H1 (cell line): ENCODE data around the gene AHR. TPM values are rescaled to one million over a fixed set of nuclear protein-coding genes. Genes with fewer than 3 reads are reported as not detected.

Source experiments
- CTCF ChIA-PET: fragments of 300-600 bp; sonication (Branson Sonifier 250); formaldehyde crosslinking; loops from one replicate; lab custom pipeline; 2021; ENCODE audit not compliant: partially characterized antibody; lab: Charles Lee
- POLR2A ChIA-PET: fragments of 300-600 bp; sonication (Branson Sonifier 250); formaldehyde crosslinking; loops from one replicate; lab custom pipeline; 2021; ENCODE audit warnings: inconsistent platforms; ENCODE audit not compliant: partially characterized antibody; lab: Charles Lee
- DNase-seq, 2 experiments: peaks; one replicate each; pipeline versions ENCODE4 v3.0.0 to v3.0.0-alpha.2; 2010 to 2022; ENCODE audit warnings: low spot score in 2 of 2, low read depth in 1 of 2, mixed read lengths in 1 of 2
- FAIRE-seq: peaks from 2 replicates; lab custom pipeline; 2011; peaks lifted over from hg19 to GRCh38; lab: Jason Lieb, UNC
- H2AFZ ChIP-seq: 2 replicates; pipeline ENCODE4 v1.8.1; 2012; ENCODE audit warnings: low read length, inconsistent platforms
- H2AK5ac ChIP-seq: 2 replicates; pipeline ENCODE4 v1.6.1; 2013; ENCODE audit warnings: low read depth, low read length
- H2BK120ac ChIP-seq: replicated peaks from 2 replicates; pipeline ENCODE3; 2013; ENCODE audit warnings: low read depth, low read length, inconsistent platforms
- H2BK12ac ChIP-seq: 2 replicates; pipeline ENCODE4 v1.6.1; 2013; ENCODE audit warnings: low read depth, low read length
- H2BK15ac ChIP-seq: 2 replicates; pipeline ENCODE4 v1.6.1; 2013; ENCODE audit warnings: low read length
- H2BK20ac ChIP-seq: 2 replicates; pipeline ENCODE4 v1.6.1; 2013; ENCODE audit warnings: low read length
- H2BK5ac ChIP-seq: 2 replicates; pipeline ENCODE4 v1.6.1; 2013; ENCODE audit warnings: low read depth, low read length
- H3K14ac ChIP-seq: 2 replicates; pipeline ENCODE4 v1.6.1; 2013; ENCODE audit warnings: inconsistent platforms; ENCODE audit not compliant: insufficient read length
- H3K18ac ChIP-seq: 2 replicates; pipeline ENCODE4 v1.6.1; 2013; ENCODE audit warnings: low read length; ENCODE audit errors: extremely low read depth
- H3K23ac ChIP-seq: 2 replicates; pipeline ENCODE4 v1.6.1; 2013; ENCODE audit warnings: inconsistent platforms; ENCODE audit not compliant: insufficient read length
- H3K23me2 ChIP-seq: 2 replicates; pipeline ENCODE4 v1.6.1; 2013; ENCODE audit warnings: low read depth, low read length
- H3K27ac ChIP-seq: 2 replicates; pipeline ENCODE4 v1.6.1; 2011; ENCODE audit warnings: low read depth, low read length, inconsistent platforms
- H3K27me3 ChIP-seq, 4 experiments: replicated peaks in 1 of 4; 1 replicate in 1 of 4; 2 replicates in 3 of 4; pipeline versions ENCODE4 v1.6.1 to v1.8.1; 2011 to 2013; ENCODE audit warnings: low read length in 3 of 4, mild to moderate bottlenecking in 3 of 4, inconsistent platforms in 2 of 4, mixed read lengths in 2 of 4, moderate library complexity in 1 of 4; ENCODE audit not compliant: control insufficient read depth in 3 of 4, insufficient read depth in 3 of 4; ENCODE audit errors: extremely low read depth in 1 of 4
- H3K36me3 ChIP-seq, 4 experiments: 2 replicates each; pipeline versions ENCODE4 v1.6.1 to v1.8.1; 2011 to 2013; ENCODE audit warnings: mild to moderate bottlenecking in 4 of 4, low read length in 3 of 4, moderate library complexity in 2 of 4, control low read depth in 1 of 4, inconsistent platforms in 1 of 4; ENCODE audit not compliant: insufficient read depth in 4 of 4, control insufficient read depth in 2 of 4
- H3K4ac ChIP-seq: replicated peaks from 2 replicates; pipeline ENCODE3; 2013; ENCODE audit warnings: low read length, low read depth, mixed read lengths, inconsistent platforms; ENCODE audit not compliant: insufficient read length
- H3K4me1 ChIP-seq, 4 experiments: replicated peaks in 1 of 4; 1 replicate in 1 of 4; 2 replicates in 3 of 4; pipeline versions ENCODE4 v1.6.1 to v1.8.1; 2011 to 2013; ENCODE audit warnings: low read length in 3 of 4, inconsistent platforms in 2 of 4, mixed read lengths in 1 of 4; ENCODE audit not compliant: insufficient read depth in 4 of 4, control insufficient read depth in 3 of 4
- H3K4me2 ChIP-seq, 2 experiments: 2 replicates each; pipeline versions ENCODE4 v1.6.1 to v1.8.1; 2011 to 2013; ENCODE audit warnings: low read depth in 2 of 2, low read length in 2 of 2, control low read depth in 1 of 2, inconsistent platforms in 1 of 2, mild to moderate bottlenecking in 1 of 2; ENCODE audit not compliant: insufficient read depth in 1 of 2
- H3K4me3 ChIP-seq, 4 experiments: fragments of 200-600, 300-600 bp in 1 of 4; sonication (generic), shearing (Covaris generic), sonication (Bioruptor Twin) in 1 of 4; 2 replicates each; pipeline versions ENCODE4 v1.5.1 to v1.8.1; 2011 to 2016; ENCODE audit warnings: low read length in 4 of 4, low read depth in 3 of 4, control low read depth in 2 of 4, inconsistent platforms in 2 of 4, mild to moderate bottlenecking in 2 of 4, mixed read lengths in 1 of 4, moderate library complexity in 1 of 4; ENCODE audit not compliant: insufficient read depth in 2 of 4; ENCODE audit errors: extremely low read depth in 1 of 4
- H3K56ac ChIP-seq: replicated peaks from 2 replicates; pipeline ENCODE3; 2013; ENCODE audit warnings: low read depth, mild to moderate bottlenecking, mixed read lengths, low read length, inconsistent platforms; ENCODE audit not compliant: insufficient read length
- H3K79me1 ChIP-seq: 2 replicates; pipeline ENCODE4 v1.6.1; 2013; ENCODE audit warnings: low read depth, low read length, control low read depth
- H3K79me2 ChIP-seq, 2 experiments: 2 replicates each; pipeline versions ENCODE4 v1.6.1 to v1.8.1; 2012 to 2013; ENCODE audit warnings: low read length in 2 of 2, mild to moderate bottlenecking in 2 of 2, inconsistent platforms in 1 of 2; ENCODE audit not compliant: insufficient read depth in 2 of 2, control insufficient read depth in 1 of 2
- H3K9ac ChIP-seq, 4 experiments: replicated peaks in 1 of 4; 1 replicate in 1 of 4; 2 replicates in 3 of 4; pipeline versions ENCODE4 v1.6.1 to v1.8.1; 2011 to 2013; ENCODE audit warnings: low read depth in 3 of 4, low read length in 3 of 4, control low read depth in 2 of 4, mild to moderate bottlenecking in 2 of 4, moderate library complexity in 2 of 4, inconsistent platforms in 1 of 4; ENCODE audit errors: extremely low read depth in 1 of 4
- H3K9me3 ChIP-seq, 2 experiments: 2 replicates each; pipeline versions ENCODE4 v1.6.1 to v1.8.1; 2012 to 2013; ENCODE audit warnings: mild to moderate bottlenecking in 2 of 2, moderate library complexity in 2 of 2, control low read depth in 1 of 2, inconsistent platforms in 1 of 2, low read depth in 1 of 2, low read length in 1 of 2, mixed read lengths in 1 of 2; ENCODE audit not compliant: insufficient read depth in 2 of 2
- H4K20me1 ChIP-seq, 2 experiments: replicated peaks in 1 of 2; 2 replicates each; pipeline versions ENCODE3 to v1.8.1; 2011 to 2013; ENCODE audit warnings: inconsistent platforms in 2 of 2, low read length in 2 of 2, mild to moderate bottlenecking in 1 of 2; ENCODE audit not compliant: insufficient read depth in 2 of 2, control insufficient read depth in 1 of 2
- H4K5ac ChIP-seq: 2 replicates; pipeline ENCODE4 v1.6.1; 2013; ENCODE audit warnings: low read length, low read depth, mixed read lengths, inconsistent platforms; ENCODE audit not compliant: insufficient read length
- H4K8ac ChIP-seq: 2 replicates; pipeline ENCODE4 v1.8.0; 2013; ENCODE audit warnings: mild to moderate bottlenecking, moderate library complexity, low read length, inconsistent platforms; ENCODE audit not compliant: insufficient read depth; ENCODE audit errors: extremely low read depth
- H4K91ac ChIP-seq: replicated peaks from 2 replicates; pipeline ENCODE3; 2013; ENCODE audit warnings: low read length, mixed read lengths, inconsistent platforms; ENCODE audit not compliant: insufficient read length
- CHD1 ChIP-seq: IDR thresholded peaks from 2 replicates; pipeline ENCODE4 v1.6.1; 2012; ENCODE audit warnings: low read depth, low read length, improper control_type of control experiment
- GABPA ChIP-seq: IDR thresholded peaks from 2 replicates; pipeline ENCODE4 v1.6.1; 2011; ENCODE audit warnings: mild to moderate bottlenecking, low read length, moderate library complexity, borderline replicate concordance; ENCODE audit not compliant: insufficient read depth
- SP4 ChIP-seq: IDR thresholded peaks from 2 replicates; pipeline ENCODE4 v1.6.1; 2012; ENCODE audit warnings: low read length, inconsistent platforms
- SUZ12 ChIP-seq: fragments of 200-600 bp; sonication (generic); IDR thresholded peaks from 2 replicates; pipeline ENCODE4 v1.6.1; 2012; ENCODE audit warnings: mild to moderate bottlenecking, inconsistent platforms, low read length, moderate library complexity, mixed read lengths
- TAF7 ChIP-seq: optimal IDR thresholded peaks from 2 replicates; pipeline ENCODE3; 2011; ENCODE audit warnings: low read depth, mild to moderate bottlenecking, inconsistent platforms, low read length, moderate library complexity, borderline replicate concordance
- WGBS, 2 experiments: shearing (Covaris generic) in 1 of 2; methylation state at CpG; one replicate each; pipeline versions ENCODE4 v1.1.6 to v1.1.7; 2013 to 2015; ENCODE audit warnings: low lambda C conversion rate in 2 of 2, mixed read lengths in 2 of 2, inconsistent platforms in 1 of 2, low coverage in 1 of 2, missing lambda C conversion rate in 1 of 2; ENCODE audit not compliant: insufficient replicate concordance in 2 of 2, insufficient coverage in 1 of 2, insufficient read length in 1 of 2; ENCODE audit errors: extremely low coverage in 1 of 2, missing lambda C conversion rate in 1 of 2; 5-methylcytosine and 5-hydroxymethylcytosine counted together
- polyA plus RNA-seq, 7 experiments: library from polyadenylated mRNA; depleted of rRNA in 3 of 7; stranded (reverse) in 5 of 7; unstranded in 2 of 7; fragments of >200 nt in 5 of 7; fragments of 200-250 nt in 2 of 7; gene quantifications; 1 replicate in 5 of 7; 2 replicates in 1 of 7; 4 replicates in 1 of 7; pipeline versions ENCODE4 v1.2.1 to v1.2.3, GENCODE V29; 2011 to 2013; ENCODE audit warnings: missing spikeins in 2 of 7, mixed read lengths in 2 of 7
- total RNA-seq: library from RNA; stranded (reverse); fragmentation: NEBNext Ultra II Directional; extraction: Animal tissue kit (Norgen Biotek cat#: 25700); gene quantifications from 2 replicates; pipeline ENCODE4 v1.2.1, GENCODE V29; 2021
- TF ChIP-seq, protein P1 (sequence below): IDR thresholded peaks from 2 replicates; pipeline ENCODE4 v1.6.1; 2011; ENCODE audit warnings: low read depth, mild to moderate bottlenecking, low read length; ENCODE audit not compliant: insufficient read depth

AHR gene
- total and polyA plus RNA-seq, 2 of the 8 experiments (the other 6 are each of a cell fraction or from before 2014, with no cell fraction given), result 1.4 to 9.7 TPM

DNA sequence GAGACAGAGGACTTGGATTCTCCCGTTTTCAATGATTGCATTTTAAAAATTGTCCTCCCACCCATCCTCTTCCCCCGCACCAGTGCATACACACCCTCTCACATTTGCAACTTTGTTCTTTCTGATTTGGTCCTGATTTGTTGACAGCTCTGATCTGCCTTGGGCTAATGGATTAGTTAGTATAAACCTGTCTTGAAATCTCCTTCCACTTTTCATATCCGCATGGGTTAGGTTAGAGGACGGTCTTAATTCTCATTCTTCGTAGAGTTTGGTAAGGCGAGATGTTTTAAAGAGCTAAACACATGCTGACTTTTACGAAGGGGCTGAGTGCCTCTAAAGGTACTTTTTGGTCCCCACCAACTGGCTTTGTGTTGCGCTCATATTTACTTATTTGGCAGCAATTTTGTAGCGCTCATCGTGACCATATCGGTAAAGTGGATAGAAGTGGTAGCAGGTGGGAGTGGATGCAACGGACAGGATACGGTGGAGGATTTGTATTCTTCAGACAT is 1.1 kb downstream of the AHR start:
- FAIRE-seq (peak; percentile 65), DNase-seq (no peak)
- H3K27ac ChIP-seq, result no peak overlapping the region
- no peak overlapping the region for H4K91ac ChIP-seq
- H3K4me2 ChIP-seq, result peak overlapping the region; percentile 92 to 97
- H2BK5ac ChIP-seq, result no peak overlapping the region
- H3K4me3 ChIP-seq, result peak overlapping the region; percentile 57 to 95 (median 68)
- no peak overlapping the region for H2BK120ac ChIP-seq
- H2BK12ac ChIP-seq, result no peak overlapping the region
- no peaks in the 10 kb centered on the region; a peak in 1 of 7 replicates for H3K27me3 ChIP-seq
- no peak overlapping the region for H3K56ac ChIP-seq
- no peak overlapping the region; the same call in 1 of the 2 replicates for H2AFZ ChIP-seq
- peaks cover 5% of the 10 kb centered on the region; the same call in 1 of the 2 replicates for H3K23me2 ChIP-seq
- no peak overlapping the region for H2BK15ac ChIP-seq
- WGBS, 2 experiments, result 1% methylated on average over 13 of the region's 13 CpGs; no CpG with 5 or more reads in 1 of the 2 experiments
- 0 out of 4 replicates have a peak, but pooled peaks cover 0 to 2% of the 10 kb centered on the region in 2 experiments for H3K9me3 ChIP-seq
- H3K23ac ChIP-seq, result no peak overlapping the region
- no peak overlapping the region for H3K14ac ChIP-seq
- POLR2A ChIA-PET, result interaction anchor here (1.1 to 1.3 kb wide), 2 partner anchors 8 to 191 kb away, joined by 3 to 4 read pairs; no protein-coding TSS in a partner anchor
- no peaks in the 10 kb centered on the region for H3K79me1 ChIP-seq
- H3K18ac ChIP-seq, result 0 out of 2 replicates have a peak overlapping the region, but pooled peaks have one; percentile 64
- no peak overlapping the region for H3K4ac ChIP-seq
- no peak overlapping the region for H4K8ac ChIP-seq
- peaks cover 2 to 3% of the 10 kb centered on the region in 2 experiments for H4K20me1 ChIP-seq
- peak overlapping the region; percentile 54 to 87 (median 66) for H3K9ac ChIP-seq
- H2BK20ac ChIP-seq, result no peak overlapping the region
- no peak overlapping the region for H2AK5ac ChIP-seq
- no peak overlapping the region for H4K5ac ChIP-seq
- TF ChIP-seq, protein P1, sequence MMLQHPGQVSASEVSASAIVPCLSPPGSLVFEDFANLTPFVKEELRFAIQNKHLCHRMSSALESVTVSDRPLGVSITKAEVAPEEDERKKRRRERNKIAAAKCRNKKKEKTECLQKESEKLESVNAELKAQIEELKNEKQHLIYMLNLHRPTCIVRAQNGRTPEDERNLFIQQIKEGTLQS, result no peak
- no peak for TF ChIP-seq TAF7
- no peak for TF ChIP-seq GABPA
- no peak for TF ChIP-seq SUZ12
- TF ChIP-seq SP4, result no peak
- no peak for TF ChIP-seq CHD1
- H3K36me3 ChIP-seq, result no peaks in the 10 kb centered on the region
- H3K4me1 ChIP-seq, result peaks cover 0 to 2% (median 0%) of the 10 kb centered on the region in 4 experiments; a peak in 2 of 7 replicates
- H3K79me2 ChIP-seq, result peaks cover 0 to 52% of the 10 kb centered on the region in 2 experiments; a peak in 2 of 4 replicates
- CTCF ChIA-PET, result no interaction called here
